ENCODE data around the gene ORC3. TPM values are rescaled to one million over a fixed set of nuclear protein-coding genes. Genes with fewer than 3 reads are reported as not detected.

Gene ORC3
- total RNA-seq (10 to 100 TPM; 30.4 to 30.7 TPM), polyA plus RNA-seq (10 to 100 TPM; 37.6 to 41.9 TPM)

DNA sequence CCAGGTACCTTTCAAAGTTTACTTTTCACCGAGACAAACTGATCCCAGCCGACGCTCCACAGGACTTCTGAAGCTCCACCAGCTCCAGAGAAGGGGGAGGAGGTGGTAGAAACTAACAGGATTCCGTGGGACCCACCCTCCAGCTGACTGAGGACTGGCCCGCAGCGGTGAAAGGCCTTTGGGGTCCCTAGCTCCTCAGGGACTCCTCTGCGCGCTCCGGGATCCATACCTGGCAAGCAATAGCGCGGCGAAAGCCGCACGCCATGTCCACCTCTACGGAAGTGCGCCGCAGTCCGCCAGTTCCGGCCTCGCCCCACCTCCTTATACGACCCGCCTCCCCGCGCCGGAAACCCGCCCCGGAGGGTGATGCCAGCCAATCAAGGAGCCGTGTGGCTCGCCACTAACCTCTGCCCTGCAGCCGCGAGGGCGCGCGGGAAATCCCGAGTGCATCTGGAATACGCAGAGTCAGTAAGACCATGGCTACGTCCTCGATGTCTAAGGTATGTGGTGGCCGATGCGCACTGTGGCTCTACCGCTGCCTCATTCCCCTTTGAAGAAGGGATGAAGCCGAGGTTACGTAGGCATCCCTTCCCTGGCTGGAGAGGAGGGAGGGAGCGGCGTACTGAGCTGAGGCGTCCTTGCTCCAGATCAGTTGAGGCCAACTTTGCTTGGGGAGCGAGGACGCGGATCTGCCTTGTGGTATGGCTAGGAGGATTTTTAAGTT lies at the start of gene ORC3, which contains the start of gene RARS2:
ORC3 (plus strand) TSS at position 443 of the 724 bp plus-strand sequence; CDS start at position 477, 34 bp downstream.
RARS2 (minus strand) TSS at position 295 of the 724 bp plus-strand sequence; CDS start at position 265, 30 bp downstream.
- H3K4me1 Mint-ChIP-seq, result peaks cover 45 to 75% (median 57%) of the 10 kb centered on the region in 4 donors
- Histone ChIP-seq H3K27me3 (ENCODE audit: insufficient read depth, low read length) (no peaks in the 10 kb centered on the region), H3K27ac (ENCODE audit: low read depth, low read length) (peak within 1 kb of the TSS; percentile 84), H3K4me1 (ENCODE audit: insufficient read depth, low read length) (peaks cover 50% of the 10 kb centered on the region), H3K9me3 (ENCODE audit: control insufficient read depth in 1 of 2, low read length in 2 of 2) (no peaks in the 10 kb centered on the region), H3K4me3 (ENCODE audit: low read length in 2 of 2) (peak within 1 kb of the TSS; percentile 80 to 97), H3K36me3 (ENCODE audit: insufficient read depth, low read length) (peaks cover under 1% of the 10 kb centered on the region)
- ChIA-PET POLR2A (ENCODE audit: partially characterized antibody) (interaction anchor here (0.6 to 3.3 kb wide), 22 partner anchors 15 to 1491 kb away, joined by 3 to 25 read pairs (median 4); partner anchors contain the start of genes AKIRIN2, CFAP206, PNRC1 and SLC35A1), CTCF (ENCODE audit: partially characterized antibody) (interaction anchor here (1.2 to 1.4 kb wide), 2 partner anchors 24 to 242 kb away, joined by 4 read pairs; no protein-coding TSS in a partner anchor)
- H3K27me3 Mint-ChIP-seq, result no peaks in the 10 kb centered on the region
- intact Hi-C loops (cut with micrococcal nuclease), result loop anchor here (1.0 to 5.0 kb wide), 5 partner anchors 112 to 438 kb away; partner anchors contain the start of genes AKIRIN2 and SMIM8
- no peaks in the 10 kb centered on the region for H3K9me3 Mint-ChIP-seq
- H3K27ac Mint-ChIP-seq, result peak within 1 kb of the TSS; percentile 87 to 98 (median 95)
- H3K36me3 Mint-ChIP-seq, result peaks cover 8 to 36% of the 10 kb centered on the region in 2 donors
- peak; percentile 91 to 95 (median 93) for DNase-seq
- peak within 1 kb of the TSS; percentile 94 to 97 (median 96) for H3K4me3 Mint-ChIP-seq

DNA sequence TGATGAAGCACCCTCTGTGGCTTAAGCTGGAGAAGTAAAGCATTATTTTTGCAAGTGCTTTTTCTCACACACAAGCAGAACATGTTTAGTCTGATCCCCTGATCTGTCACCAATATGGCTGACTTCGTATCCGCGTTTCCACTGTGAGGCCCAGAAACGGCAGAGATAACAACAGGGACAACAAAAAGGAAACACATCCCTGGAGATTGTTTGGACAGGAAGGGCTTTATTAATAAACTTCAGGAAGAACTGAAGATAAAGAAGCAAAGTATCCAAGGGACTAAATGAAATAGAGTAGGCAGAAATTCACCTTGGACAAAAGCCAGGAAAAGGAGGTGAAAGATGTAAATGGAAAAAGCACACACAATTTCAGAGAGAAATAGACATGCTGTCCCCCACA lies 49.4 kb upstream of the ORC3 start:
- ChIA-PET CTCF (ENCODE audit: partially characterized antibody) (interaction anchor here (1.7 kb wide), 1 partner anchor 291 kb away, joined by 4 read pairs; no protein-coding TSS in a partner anchor), POLR2A (ENCODE audit: partially characterized antibody) (no interaction called here)
- Mint-ChIP-seq H3K4me3 (peak overlapping the region in 1 of 8 donors; percentile 7), H3K4me1 (peaks cover 0 to 6% (median under 1%) of the 10 kb centered on the region in 4 donors), H3K27me3 (no peaks in the 10 kb centered on the region), H3K9me3 (peaks cover 0 to 14% (median 8%) of the 10 kb centered on the region in 8 donors), H3K36me3 (peaks cover 53 to 56% of the 10 kb centered on the region in 2 donors), H3K27ac (no peak overlapping the region)
- H3K4me1 ChIP-seq (ENCODE audit: insufficient read depth, low read length), result no peaks in the 10 kb centered on the region
- H3K27me3 ChIP-seq (ENCODE audit: insufficient read depth, low read length), result no peaks in the 10 kb centered on the region
- no peaks in the 10 kb centered on the region for H3K36me3 ChIP-seq (ENCODE audit: insufficient read depth, low read length)
- H3K27ac ChIP-seq (ENCODE audit: low read depth, low read length), result no peak overlapping the region
- intact Hi-C loops (cut with micrococcal nuclease), result no loop called here
- DNase-seq, result no peak
- peaks cover 0 to 5% of the 10 kb centered on the region in 2 donors for H3K9me3 ChIP-seq (ENCODE audit: control insufficient read depth in 1 of 2, low read length in 2 of 2)
- H3K4me3 ChIP-seq (ENCODE audit: low read length in 2 of 2), result no peak overlapping the region

GRCh38 chr6:87541041-87541440 lies 48.9 kb upstream of the ORC3 start:
- H3K27me3 Mint-ChIP-seq, result no peaks in the 10 kb centered on the region
- Histone ChIP-seq H3K9me3 (ENCODE audit: control insufficient read depth in 1 of 2, low read length in 2 of 2) (peaks cover 0 to 5% of the 10 kb centered on the region in 2 donors), H3K27ac (ENCODE audit: low read depth, low read length) (no peak overlapping the region), H3K4me1 (ENCODE audit: insufficient read depth, low read length) (no peaks in the 10 kb centered on the region), H3K36me3 (ENCODE audit: insufficient read depth, low read length) (peaks cover 4% of the 10 kb centered on the region), H3K27me3 (ENCODE audit: insufficient read depth, low read length) (no peaks in the 10 kb centered on the region), H3K4me3 (ENCODE audit: low read length in 2 of 2) (no peak overlapping the region)
- peaks cover 58 to 59% of the 10 kb centered on the region in 2 donors for H3K36me3 Mint-ChIP-seq
- ChIA-PET CTCF (ENCODE audit: partially characterized antibody) (interaction anchor here (1.0 kb wide), 1 partner anchor 13 kb away, joined by 3 read pairs; no protein-coding TSS in a partner anchor), POLR2A (ENCODE audit: partially characterized antibody) (no interaction called here)
- no peak for DNase-seq
- H3K4me3 Mint-ChIP-seq, result no peak overlapping the region
- peaks cover 0 to 14% (median 8%) of the 10 kb centered on the region in 8 donors for H3K9me3 Mint-ChIP-seq
- H3K4me1 Mint-ChIP-seq, result peaks cover 0 to 6% (median under 1%) of the 10 kb centered on the region in 4 donors
- H3K27ac Mint-ChIP-seq, result no peak overlapping the region
- intact Hi-C loops (cut with micrococcal nuclease), result no loop called here

DNA sequence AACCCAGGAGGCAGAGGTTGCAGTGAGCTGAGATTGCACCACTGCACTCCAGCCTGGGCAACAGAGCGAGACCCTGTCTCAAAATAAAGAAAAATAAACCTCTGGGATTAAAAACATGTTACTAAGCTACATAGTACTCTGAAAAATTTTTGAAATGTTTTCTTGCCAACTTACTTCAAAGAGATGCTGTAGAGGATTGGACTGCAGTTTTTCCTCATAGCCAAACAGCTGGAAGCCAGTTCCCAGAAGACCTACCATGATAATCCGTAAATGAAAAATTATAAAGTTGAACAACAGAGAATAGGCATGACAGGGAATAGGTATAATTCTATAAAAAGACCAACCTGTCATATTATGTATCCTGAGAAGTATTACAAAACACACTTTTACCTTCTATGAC lies 48.2 kb upstream of the ORC3 start:
- Histone ChIP-seq H3K36me3 (ENCODE audit: insufficient read depth, low read length) (peaks cover 10% of the 10 kb centered on the region), H3K9me3 (ENCODE audit: control insufficient read depth in 1 of 2, low read length in 2 of 2) (peaks cover 0 to 5% of the 10 kb centered on the region in 2 donors), H3K4me3 (ENCODE audit: low read length in 2 of 2) (no peak overlapping the region), H3K4me1 (ENCODE audit: insufficient read depth, low read length) (no peaks in the 10 kb centered on the region), H3K27me3 (ENCODE audit: insufficient read depth, low read length) (no peaks in the 10 kb centered on the region), H3K27ac (ENCODE audit: low read depth, low read length) (no peak overlapping the region)
- ChIA-PET POLR2A (ENCODE audit: partially characterized antibody) (no interaction called here), CTCF (ENCODE audit: partially characterized antibody) (interaction anchor here (1.0 kb wide), 1 partner anchor 12 kb away, joined by 3 read pairs; no protein-coding TSS in a partner anchor)
- H3K4me3 Mint-ChIP-seq, result no peak overlapping the region
- H3K4me1 Mint-ChIP-seq, result peaks cover 0 to 6% (median under 1%) of the 10 kb centered on the region in 4 donors
- no peaks in the 10 kb centered on the region for H3K27me3 Mint-ChIP-seq
- peaks cover 0 to 14% (median 8%) of the 10 kb centered on the region in 8 donors for H3K9me3 Mint-ChIP-seq
- no peak overlapping the region for H3K27ac Mint-ChIP-seq
- H3K36me3 Mint-ChIP-seq, result peaks cover 62 to 65% of the 10 kb centered on the region in 2 donors
- intact Hi-C loops (cut with micrococcal nuclease), result no loop called here
- no peak for DNase-seq

DNA sequence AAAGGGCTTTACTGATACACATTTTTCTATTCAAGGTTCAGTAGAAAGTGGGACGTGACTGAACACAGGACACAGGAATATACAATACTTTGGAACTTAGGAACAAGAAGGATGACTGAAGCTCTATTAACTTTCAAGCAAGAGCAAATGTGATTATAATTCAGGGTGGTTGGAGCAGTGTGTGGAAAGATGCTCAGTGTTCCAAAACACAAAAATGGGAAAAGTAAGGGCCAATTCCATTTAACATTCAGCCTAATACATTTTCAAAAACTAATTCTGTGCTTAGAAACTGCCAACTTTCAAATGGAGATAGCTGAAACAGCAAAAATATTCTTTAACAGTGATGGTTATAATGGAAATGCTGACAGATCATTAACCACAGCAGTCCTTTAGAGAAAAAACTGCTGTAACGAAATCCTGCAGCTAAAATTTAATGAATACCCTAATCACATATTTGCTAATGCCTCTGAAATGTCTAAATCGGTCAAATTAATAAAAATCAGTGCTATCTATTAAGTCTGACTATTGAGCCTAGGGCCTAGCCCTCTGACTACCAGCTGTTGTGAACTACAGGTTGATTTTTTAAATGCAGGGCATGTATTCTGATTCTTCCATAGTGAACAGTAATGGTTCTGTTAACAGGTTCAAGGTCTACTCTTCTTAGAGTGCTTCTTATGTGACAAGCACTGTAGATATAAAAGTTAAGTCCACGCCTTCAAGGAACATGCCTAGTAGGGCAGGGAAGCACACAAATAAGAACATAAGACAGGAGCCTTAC lies 46.0 kb upstream of the ORC3 start:
- no peaks in the 10 kb centered on the region for H3K27me3 Mint-ChIP-seq
- ChIA-PET POLR2A (ENCODE audit: partially characterized antibody) (interaction anchor here (1.0 kb wide), 1 partner anchor 10 kb away, joined by 3 read pairs; no protein-coding TSS in a partner anchor), CTCF (ENCODE audit: partially characterized antibody) (no interaction called here)
- peaks cover 0 to 14% (median 8%) of the 10 kb centered on the region in 8 donors for H3K9me3 Mint-ChIP-seq
- no peak for DNase-seq
- intact Hi-C loops (cut with micrococcal nuclease), result no loop called here
- Histone ChIP-seq H3K4me3 (ENCODE audit: low read length in 2 of 2) (no peak overlapping the region), H3K4me1 (ENCODE audit: insufficient read depth, low read length) (no peaks in the 10 kb centered on the region), H3K9me3 (ENCODE audit: control insufficient read depth in 1 of 2, low read length in 2 of 2) (peaks cover 0 to 5% of the 10 kb centered on the region in 2 donors), H3K27ac (ENCODE audit: low read depth, low read length) (no peak overlapping the region), H3K36me3 (ENCODE audit: insufficient read depth, low read length) (peaks cover 10% of the 10 kb centered on the region), H3K27me3 (ENCODE audit: insufficient read depth, low read length) (no peaks in the 10 kb centered on the region)
- no peak overlapping the region for H3K4me3 Mint-ChIP-seq
- H3K27ac Mint-ChIP-seq, result peak overlapping the region in 1 of 7 donors; percentile 13
- peaks cover 56 to 66% of the 10 kb centered on the region in 2 donors for H3K36me3 Mint-ChIP-seq
- peaks cover 0 to 2% (median under 1%) of the 10 kb centered on the region in 4 donors for H3K4me1 Mint-ChIP-seq

GRCh38 chr6:87544474-87544735 lies 45.5 kb upstream of the ORC3 start:
- H3K36me3 ChIP-seq (ENCODE audit: insufficient read depth, low read length), result peaks cover 10% of the 10 kb centered on the region
- no peak overlapping the region for H3K27ac ChIP-seq (ENCODE audit: low read depth, low read length)
- H3K4me1 ChIP-seq (ENCODE audit: insufficient read depth, low read length), result no peaks in the 10 kb centered on the region
- intact Hi-C loops (cut with micrococcal nuclease), result no loop called here
- DNase-seq, result no peak
- H3K9me3 Mint-ChIP-seq, result peaks cover 0 to 12% (median 7%) of the 10 kb centered on the region in 8 donors
- CTCF ChIA-PET (ENCODE audit: partially characterized antibody), result no interaction called here
- H3K27me3 ChIP-seq (ENCODE audit: insufficient read depth, low read length), result no peaks in the 10 kb centered on the region
- H3K4me3 ChIP-seq (ENCODE audit: low read length in 2 of 2), result no peak overlapping the region
- no peak overlapping the region for H3K4me3 Mint-ChIP-seq
- no peaks in the 10 kb centered on the region for H3K27me3 Mint-ChIP-seq
- H3K4me1 Mint-ChIP-seq, result peaks cover 0 to 2% (median under 1%) of the 10 kb centered on the region in 4 donors
- POLR2A ChIA-PET (ENCODE audit: partially characterized antibody), result no interaction called here
- peak overlapping the region in 1 of 7 donors; percentile 60 for H3K27ac Mint-ChIP-seq
- peaks cover 53 to 63% of the 10 kb centered on the region in 2 donors for H3K36me3 Mint-ChIP-seq
- H3K9me3 ChIP-seq (ENCODE audit: control insufficient read depth in 1 of 2, low read length in 2 of 2), result peaks cover 0 to 5% of the 10 kb centered on the region in 2 donors

GRCh38 chr6:87551799-87552198 lies 38.1 kb upstream of the ORC3 start:
- H3K4me3 Mint-ChIP-seq, result no peak overlapping the region
- intact Hi-C loops (cut with micrococcal nuclease), result no loop called here
- no peaks in the 10 kb centered on the region for H3K27me3 Mint-ChIP-seq
- no peaks in the 10 kb centered on the region for H3K27me3 ChIP-seq (ENCODE audit: insufficient read depth, low read length)
- no peaks in the 10 kb centered on the region for H3K4me1 ChIP-seq (ENCODE audit: insufficient read depth, low read length)
- ChIA-PET POLR2A (ENCODE audit: partially characterized antibody) (no interaction called here), CTCF (ENCODE audit: partially characterized antibody) (no interaction called here)
- peaks cover 0 to 12% (median 5%) of the 10 kb centered on the region in 4 donors for H3K4me1 Mint-ChIP-seq
- H3K27ac Mint-ChIP-seq, result peak overlapping the region in 1 of 7 donors; percentile 11
- peaks cover 45 to 52% of the 10 kb centered on the region in 2 donors for H3K36me3 Mint-ChIP-seq
- DNase-seq, result no peak
- no peaks in the 10 kb centered on the region for H3K9me3 ChIP-seq (ENCODE audit: control insufficient read depth in 1 of 2, low read length in 2 of 2)
- no peak overlapping the region for H3K4me3 ChIP-seq (ENCODE audit: low read length in 2 of 2)
- no peak overlapping the region for H3K27ac ChIP-seq (ENCODE audit: low read depth, low read length)
- peaks cover 5% of the 10 kb centered on the region for H3K36me3 ChIP-seq (ENCODE audit: insufficient read depth, low read length)
- H3K9me3 Mint-ChIP-seq, result no peaks in the 10 kb centered on the region

Data from CD4-positive, alpha-beta memory T cell (primary cell).